Measurements from ENCODE around the gene GORASP1. TPM values are rescaled to one million over a fixed set of nuclear protein-coding genes. Genes with fewer than 3 reads are reported as not detected.

GORASP1 gene
- total and polyA plus RNA-seq, 2 of the 13 experiments (the other 11 are each of a cell fraction or from before 2014, with no cell fraction given): 36.4 to 39.8 TPM

DNA sequence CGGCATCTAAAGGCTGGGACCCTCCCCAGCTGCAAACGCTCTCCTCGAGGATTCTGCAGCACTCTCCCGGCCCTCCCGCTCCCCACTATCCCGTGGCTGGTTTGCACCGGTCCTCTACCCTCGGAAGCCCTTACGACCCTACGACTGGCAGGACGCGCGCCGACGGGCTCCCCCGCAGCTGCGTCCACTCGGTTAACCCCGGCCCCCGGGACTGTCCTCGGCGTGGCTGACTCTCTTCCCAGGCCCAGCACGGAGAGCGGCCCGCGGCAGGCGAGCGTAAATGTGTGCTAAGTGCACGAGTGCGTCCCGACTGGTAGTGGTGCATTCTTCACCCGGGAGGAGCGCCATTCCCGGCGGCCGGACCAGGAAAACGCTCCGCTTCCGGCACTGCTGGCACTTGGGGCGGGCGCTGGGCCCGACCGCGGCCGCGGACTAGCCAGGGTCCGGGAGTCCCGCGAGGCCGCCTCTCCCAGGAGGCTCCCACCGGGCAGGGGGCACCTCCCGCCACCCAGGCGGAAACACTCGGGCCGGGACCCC, 508 bp downstream of the GORASP1 start (continued):
- TF ChIP-seq, protein P1, sequence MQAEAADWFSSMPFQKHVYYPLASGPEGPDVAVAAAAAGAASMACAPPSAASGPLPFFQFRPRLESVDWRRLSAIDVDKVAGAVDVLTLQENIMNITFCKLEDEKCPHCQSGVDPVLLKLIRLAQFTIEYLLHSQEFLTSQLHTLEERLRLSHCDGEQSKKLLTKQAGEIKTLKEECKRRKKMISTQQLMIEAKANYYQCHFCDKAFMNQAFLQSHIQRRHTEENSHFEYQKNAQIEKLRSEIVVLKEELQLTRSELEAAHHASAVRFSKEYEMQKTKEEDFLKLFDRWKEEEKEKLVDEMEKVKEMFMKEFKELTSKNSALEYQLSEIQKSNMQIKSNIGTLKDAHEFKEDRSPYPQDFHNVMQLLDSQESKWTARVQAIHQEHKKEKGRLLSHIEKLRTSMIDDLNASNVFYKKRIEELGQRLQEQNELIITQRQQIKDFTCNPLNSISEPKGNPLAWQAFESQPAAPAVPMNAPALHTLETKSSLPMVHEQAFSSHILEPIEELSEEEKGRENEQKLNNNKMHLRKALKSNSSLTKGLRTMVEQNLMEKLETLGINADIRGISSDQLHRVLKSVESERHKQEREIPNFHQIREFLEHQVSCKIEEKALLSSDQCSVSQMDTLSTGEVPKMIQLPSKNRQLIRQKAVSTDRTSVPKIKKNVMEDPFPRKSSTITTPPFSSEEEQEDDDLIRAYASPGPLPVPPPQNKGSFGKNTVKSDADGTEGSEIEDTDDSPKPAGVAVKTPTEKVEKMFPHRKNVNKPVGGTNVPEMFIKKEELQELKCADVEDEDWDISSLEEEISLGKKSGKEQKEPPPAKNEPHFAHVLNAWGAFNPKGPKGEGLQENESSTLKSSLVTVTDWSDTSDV (CRISPR knock-in tag; IDR thresholded peaks at IDR 0.05): peak; percentile 79; the same call in 1 of the 2 replicates
- no peak for TF ChIP-seq PCBP2 (optimal IDR thresholded peaks at IDR 0.05; ENCODE audit: low read depth, low read length, poor library complexity, severe bottlenecking)
- 0 out of 2 replicates have a peak, but pooled peaks have one; percentile 35 for TF ChIP-seq ZNF619 (CRISPR knock-in tag; IDR thresholded peaks at IDR 0.05)
- 0 out of 2 replicates have a peak, but pooled peaks have one; percentile 60 for TF ChIP-seq HOXA9 (CRISPR knock-in tag; IDR thresholded peaks at IDR 0.05; ENCODE audit: borderline replicate concordance)
- TF ChIP-seq ZNF329 (CRISPR knock-in tag; IDR thresholded peaks at IDR 0.05; ENCODE audit: low read depth): peak; percentile 81; the same call in 1 of the 2 replicates
- TF ChIP-seq ELF4 (CRISPR knock-in tag; IDR thresholded peaks at IDR 0.05; ENCODE audit: borderline replicate concordance): no peak
- TF ChIP-seq, protein P2, sequence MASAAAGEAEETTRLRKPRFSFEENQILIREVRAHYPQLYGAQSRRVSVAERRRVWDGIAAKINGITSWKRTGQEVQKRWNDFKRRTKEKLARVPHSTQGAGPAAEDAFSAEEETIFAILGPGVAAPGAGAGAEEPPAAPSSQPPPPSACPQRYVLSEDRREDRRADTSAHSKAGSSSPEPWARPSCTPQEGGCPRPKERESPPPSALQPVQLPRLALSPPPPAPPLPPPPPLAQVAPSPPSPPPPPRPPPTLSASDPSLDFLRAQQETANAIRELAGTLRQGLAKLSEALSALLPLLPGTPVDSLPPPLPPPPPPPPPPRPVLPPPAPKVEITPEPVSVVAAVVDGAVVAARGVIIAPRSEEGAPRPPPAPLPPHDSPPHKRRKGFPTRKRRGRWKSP (CRISPR knock-in tag; IDR thresholded peaks at IDR 0.05): peak; percentile 40; the same call in 1 of the 2 replicates
- TF ChIP-seq TAF1 (CRISPR knock-in tag; IDR thresholded peaks at IDR 0.05): peak; percentile 48; the same call in 1 of the 2 replicates
- 0 out of 4 replicates have a peak, but pooled peaks of 1 of the 2 experiments have one; percentile 23 for TF ChIP-seq KLF16 (CRISPR knock-in tag; IDR thresholded peaks at IDR 0.05)
- no peak for TF ChIP-seq ATRX (CRISPR knock-in tag; IDR thresholded peaks at IDR 0.05; ENCODE audit: borderline replicate concordance)
- TF ChIP-seq MYC (CRISPR knock-in tag; IDR thresholded peaks at IDR 0.05; ENCODE audit: borderline replicate concordance): peak; percentile 34; the same call in 1 of the 2 replicates
- TF ChIP-seq NONO (IDR thresholded peaks at IDR 0.05): no peak
- TF ChIP-seq NONO (CRISPR knock-in tag; conservative IDR thresholded peaks at IDR 0.05): peak; percentile 46; the same call in 1 of the 2 replicates
- TF ChIP-seq KDM2A (CRISPR knock-in tag; IDR thresholded peaks at IDR 0.05; ENCODE audit: borderline replicate concordance, low read depth): 0 out of 2 replicates have a peak, but pooled peaks have one; percentile 22
- TF ChIP-seq, protein P3, sequence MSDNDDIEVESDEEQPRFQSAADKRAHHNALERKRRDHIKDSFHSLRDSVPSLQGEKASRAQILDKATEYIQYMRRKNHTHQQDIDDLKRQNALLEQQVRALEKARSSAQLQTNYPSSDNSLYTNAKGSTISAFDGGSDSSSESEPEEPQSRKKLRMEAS (IDR thresholded peaks at IDR 0.05): peak; percentile 11; the same call in 1 of the 2 replicates
- TF ChIP-seq ZNF10 (CRISPR knock-in tag; IDR thresholded peaks at IDR 0.05; ENCODE audit: borderline replicate concordance, low read depth): no peak
- TF ChIP-seq, protein P4, sequence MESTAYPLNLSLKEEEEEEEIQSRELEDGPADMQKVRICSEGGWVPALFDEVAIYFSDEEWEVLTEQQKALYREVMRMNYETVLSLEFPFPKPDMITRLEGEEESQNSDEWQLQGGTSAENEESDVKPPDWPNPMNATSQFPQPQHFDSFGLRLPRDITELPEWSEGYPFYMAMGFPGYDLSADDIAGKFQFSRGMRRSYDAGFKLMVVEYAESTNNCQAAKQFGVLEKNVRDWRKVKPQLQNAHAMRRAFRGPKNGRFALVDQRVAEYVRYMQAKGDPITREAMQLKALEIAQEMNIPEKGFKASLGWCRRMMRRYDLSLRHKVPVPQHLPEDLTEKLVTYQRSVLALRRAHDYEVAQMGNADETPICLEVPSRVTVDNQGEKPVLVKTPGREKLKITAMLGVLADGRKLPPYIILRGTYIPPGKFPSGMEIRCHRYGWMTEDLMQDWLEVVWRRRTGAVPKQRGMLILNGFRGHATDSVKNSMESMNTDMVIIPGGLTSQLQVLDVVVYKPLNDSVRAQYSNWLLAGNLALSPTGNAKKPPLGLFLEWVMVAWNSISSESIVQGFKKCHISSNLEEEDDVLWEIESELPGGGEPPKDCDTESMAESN (CRISPR knock-in tag; conservative IDR thresholded peaks at IDR 0.05): 0 out of 2 replicates have a peak, but pooled peaks have one; percentile 26
- 0 out of 2 replicates have a peak, but pooled peaks have one; percentile 3 for TF ChIP-seq DMAP1 (CRISPR knock-in tag; IDR thresholded peaks at IDR 0.05)
- TF ChIP-seq NFE2L1 (CRISPR knock-in tag; IDR thresholded peaks at IDR 0.05; ENCODE audit: borderline replicate concordance): no peak
- TF ChIP-seq IRF2 (CRISPR knock-in tag; IDR thresholded peaks at IDR 0.05): 0 out of 2 replicates have a peak, but pooled peaks have one; percentile 0
- 0 out of 2 replicates have a peak, but pooled peaks have one; percentile 22 for TF ChIP-seq ZNF564 (CRISPR knock-in tag; IDR thresholded peaks at IDR 0.05)
- 0 out of 2 replicates have a peak, but pooled peaks have one; percentile 44 for TF ChIP-seq ZSCAN20 (CRISPR knock-in tag; IDR thresholded peaks at IDR 0.05; ENCODE audit: borderline replicate concordance)
